ENCODE results near the gene ARID3A. TPM values are rescaled to one million over a fixed set of nuclear protein-coding genes. Genes with fewer than 3 reads are reported as not detected.
A peak's percentile ranks its signal among the peaks of the same experiment; 100 is the strongest.

ARID3A gene
- total RNA-seq, 2 experiments from 2014 or later: 9.9 to 21.6 TPM

DNA sequence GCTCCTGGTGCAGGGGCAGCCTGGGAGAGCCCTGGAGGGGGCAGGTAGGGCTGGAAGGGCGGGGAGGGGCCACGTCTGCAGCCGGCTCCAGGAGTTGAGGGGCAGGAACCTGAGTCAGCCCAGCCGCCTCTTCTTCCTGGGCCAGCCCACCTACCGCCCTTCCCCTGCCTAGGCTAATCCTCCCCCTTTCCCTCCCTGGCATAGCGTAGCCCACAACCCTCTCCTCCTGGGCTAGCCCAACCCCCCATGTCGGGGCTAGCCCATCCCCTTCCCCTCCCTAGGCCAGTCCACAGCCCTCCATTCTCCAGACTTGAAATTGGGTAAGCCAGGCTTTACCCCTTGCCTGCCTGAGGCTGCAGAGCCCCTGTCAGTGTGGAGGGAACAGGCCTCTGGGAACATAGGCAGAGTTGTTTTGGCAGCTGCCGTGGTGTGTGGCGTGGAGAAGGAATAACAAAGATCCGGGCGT lies 37.7 kb downstream of the ARID3A start:
- no peak for DNase-seq (ENCODE audit: low spot score)
- no peaks in the 10 kb centered on the region for H3K4me1 ChIP-seq (ENCODE audit: insufficient read depth, low read length, poor library complexity, severe bottlenecking)
- no TSS peak for BruUV-seq (replicated peaks)
- no peaks in the 10 kb centered on the region for H4K20me1 ChIP-seq (ENCODE audit: insufficient read depth, low read length)
- TF ChIP-seq, protein P1, sequence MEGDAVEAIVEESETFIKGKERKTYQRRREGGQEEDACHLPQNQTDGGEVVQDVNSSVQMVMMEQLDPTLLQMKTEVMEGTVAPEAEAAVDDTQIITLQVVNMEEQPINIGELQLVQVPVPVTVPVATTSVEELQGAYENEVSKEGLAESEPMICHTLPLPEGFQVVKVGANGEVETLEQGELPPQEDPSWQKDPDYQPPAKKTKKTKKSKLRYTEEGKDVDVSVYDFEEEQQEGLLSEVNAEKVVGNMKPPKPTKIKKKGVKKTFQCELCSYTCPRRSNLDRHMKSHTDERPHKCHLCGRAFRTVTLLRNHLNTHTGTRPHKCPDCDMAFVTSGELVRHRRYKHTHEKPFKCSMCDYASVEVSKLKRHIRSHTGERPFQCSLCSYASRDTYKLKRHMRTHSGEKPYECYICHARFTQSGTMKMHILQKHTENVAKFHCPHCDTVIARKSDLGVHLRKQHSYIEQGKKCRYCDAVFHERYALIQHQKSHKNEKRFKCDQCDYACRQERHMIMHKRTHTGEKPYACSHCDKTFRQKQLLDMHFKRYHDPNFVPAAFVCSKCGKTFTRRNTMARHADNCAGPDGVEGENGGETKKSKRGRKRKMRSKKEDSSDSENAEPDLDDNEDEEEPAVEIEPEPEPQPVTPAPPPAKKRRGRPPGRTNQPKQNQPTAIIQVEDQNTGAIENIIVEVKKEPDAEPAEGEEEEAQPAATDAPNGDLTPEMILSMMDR (conservative IDR thresholded peaks at IDR 0.05; ENCODE audit: low read length): no peak
- no peak for TF ChIP-seq EZH2phosphoT487 (IDR thresholded peaks at IDR 0.05; ENCODE audit: borderline replicate concordance, low read depth, low read length)
- ChIA-PET CTCF (ENCODE audit: unreplicated experiment) (no interaction called here), POLR2A (no interaction called here)
- intact Hi-C loops (cut with micrococcal nuclease; ENCODE audit: unreplicated experiment): no loop called here
- H3K4me3 ChIP-seq (ENCODE audit: low read depth, low read length, poor library complexity, severe bottlenecking): no peak overlapping the region
- H3K4me2 ChIP-seq (ENCODE audit: low read length): no peak overlapping the region
- H3K9me2 ChIP-seq (ENCODE audit: insufficient read depth, low read length): no peaks in the 10 kb centered on the region
- no peak overlapping the region for H2AFZ ChIP-seq (ENCODE audit: low read length)
- peaks cover 8% of the 10 kb centered on the region; the same call in 1 of the 2 replicates for H3K36me3 ChIP-seq (ENCODE audit: insufficient read depth, low read length)
- H3K9me3 ChIP-seq (ENCODE audit: low read length): 0 out of 2 replicates have a peak, but pooled peaks cover 4% of the 10 kb centered on the region
- no peaks in the 10 kb centered on the region for H3K79me2 ChIP-seq (ENCODE audit: insufficient read depth, low read depth, low read length)
- no peak overlapping the region for H3K27ac ChIP-seq (ENCODE audit: low read depth, low read length, poor library complexity, severe bottlenecking)

DNA sequence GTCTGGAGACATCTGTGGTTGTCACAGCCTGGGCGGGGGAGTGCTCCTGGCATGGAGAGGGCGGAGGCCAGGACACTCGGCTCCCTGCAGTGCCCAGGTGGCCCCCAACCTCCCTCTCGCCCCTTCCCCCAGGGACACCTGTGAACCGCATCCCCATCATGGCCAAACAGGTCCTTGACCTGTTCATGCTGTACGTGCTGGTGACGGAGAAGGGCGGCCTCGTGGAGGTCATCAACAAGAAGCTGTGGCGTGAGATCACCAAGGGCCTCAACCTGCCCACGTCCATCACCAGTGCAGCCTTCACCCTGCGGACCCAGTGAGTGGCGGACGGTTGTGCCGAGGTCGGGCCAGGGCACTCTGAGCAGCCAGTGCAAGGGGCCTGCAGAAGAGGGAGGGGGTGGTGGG lies 38.3 kb downstream of the ARID3A start:
- CTCF ChIA-PET (ENCODE audit: unreplicated experiment): no interaction called here
- Histone ChIP-seq H3K9me3 (ENCODE audit: low read length) (0 out of 2 replicates have a peak, but pooled peaks cover 4% of the 10 kb centered on the region), H4K20me1 (ENCODE audit: insufficient read depth, low read length) (no peaks in the 10 kb centered on the region), H3K27ac (ENCODE audit: low read depth, low read length, poor library complexity, severe bottlenecking) (no peak overlapping the region), H2AFZ (ENCODE audit: low read length) (no peak overlapping the region), H3K79me2 (ENCODE audit: insufficient read depth, low read depth, low read length) (no peaks in the 10 kb centered on the region), H3K4me3 (ENCODE audit: low read depth, low read length, poor library complexity, severe bottlenecking) (no peak overlapping the region), H3K36me3 (ENCODE audit: insufficient read depth, low read length) (peaks cover 8% of the 10 kb centered on the region; the same call in 1 of the 2 replicates), H3K4me1 (ENCODE audit: insufficient read depth, low read length, poor library complexity, severe bottlenecking) (no peaks in the 10 kb centered on the region), H3K9me2 (ENCODE audit: insufficient read depth, low read length) (no peaks in the 10 kb centered on the region), H3K4me2 (ENCODE audit: low read length) (no peak overlapping the region)
- intact Hi-C loops (cut with micrococcal nuclease; ENCODE audit: unreplicated experiment): no loop called here
- POLR2A ChIA-PET: no interaction called here
- no TSS peak for BruUV-seq (replicated peaks)
- TF ChIP-seq, protein P1 (conservative IDR thresholded peaks at IDR 0.05; ENCODE audit: low read length): no peak
- TF ChIP-seq EZH2phosphoT487 (IDR thresholded peaks at IDR 0.05; ENCODE audit: borderline replicate concordance, low read depth, low read length): no peak
- DNase-seq (ENCODE audit: low spot score): no peak

DNA sequence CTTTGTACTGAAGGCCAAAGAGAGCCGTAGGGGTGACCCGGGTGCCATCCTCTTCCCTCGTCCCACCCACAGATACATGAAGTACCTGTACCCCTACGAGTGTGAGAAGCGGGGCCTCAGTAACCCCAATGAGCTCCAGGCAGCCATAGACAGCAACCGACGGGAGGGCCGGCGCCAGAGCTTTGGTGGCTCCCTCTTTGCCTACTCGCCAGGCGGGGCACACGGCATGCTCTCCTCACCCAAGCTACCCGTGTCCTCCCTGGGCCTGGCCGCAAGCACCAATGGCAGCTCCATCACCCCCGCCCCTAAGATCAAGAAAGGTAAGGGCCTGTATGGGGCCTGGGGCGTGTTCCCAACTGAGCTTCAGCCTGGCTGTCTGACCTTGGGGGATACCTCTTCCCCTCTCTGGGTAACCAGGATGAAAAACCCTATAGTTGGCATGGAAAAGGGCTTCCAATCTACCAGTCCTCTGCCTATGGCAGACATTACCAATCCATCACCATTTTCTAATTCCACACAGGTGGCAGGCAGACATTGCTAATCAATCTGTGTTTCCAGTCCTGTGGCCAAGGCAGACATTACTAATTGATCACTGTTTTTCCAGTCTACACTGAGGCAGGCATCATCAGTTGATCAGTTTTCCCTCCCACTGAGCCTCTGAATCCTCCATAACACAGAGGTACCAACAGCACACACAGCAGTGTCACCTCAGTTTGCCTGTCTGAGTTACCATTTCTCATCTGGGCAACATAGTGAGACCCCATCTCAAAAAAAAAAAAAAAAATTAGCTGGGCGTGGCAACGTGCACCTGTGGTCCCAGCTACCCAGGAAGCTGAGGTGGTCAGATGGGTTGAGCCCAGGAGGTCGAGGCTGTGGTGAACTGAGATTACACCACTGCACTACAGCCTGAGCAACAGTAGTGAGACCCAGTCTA lies 39.2 kb downstream of the ARID3A start:
- no peak for TF ChIP-seq EZH2phosphoT487 (IDR thresholded peaks at IDR 0.05; ENCODE audit: borderline replicate concordance, low read depth, low read length)
- TF ChIP-seq, protein P1 (conservative IDR thresholded peaks at IDR 0.05; ENCODE audit: low read length): no peak
- ChIA-PET POLR2A (interaction anchor here (0.7 kb wide), 1 partner anchor 17 kb away, joined by 6 read pairs; no protein-coding TSS in a partner anchor), CTCF (ENCODE audit: unreplicated experiment) (no interaction called here)
- BruUV-seq (replicated peaks): no TSS peak
- DNase-seq (ENCODE audit: low spot score): peak; percentile 59
- Histone ChIP-seq H3K4me1 (ENCODE audit: insufficient read depth, low read length, poor library complexity, severe bottlenecking) (no peaks in the 10 kb centered on the region), H3K27ac (ENCODE audit: low read depth, low read length, poor library complexity, severe bottlenecking) (no peak overlapping the region), H3K9me2 (ENCODE audit: insufficient read depth, low read length) (no peaks in the 10 kb centered on the region), H2AFZ (ENCODE audit: low read length) (no peak overlapping the region), H3K79me2 (ENCODE audit: insufficient read depth, low read depth, low read length) (no peaks in the 10 kb centered on the region), H3K4me3 (ENCODE audit: low read depth, low read length, poor library complexity, severe bottlenecking) (no peak overlapping the region), H3K4me2 (ENCODE audit: low read length) (no peak overlapping the region), H3K36me3 (ENCODE audit: insufficient read depth, low read length) (peaks cover 8% of the 10 kb centered on the region; the same call in 1 of the 2 replicates), H4K20me1 (ENCODE audit: insufficient read depth, low read length) (no peaks in the 10 kb centered on the region), H3K9me3 (ENCODE audit: low read length) (0 out of 2 replicates have a peak, but pooled peaks cover 4% of the 10 kb centered on the region)
- intact Hi-C loops (cut with micrococcal nuclease; ENCODE audit: unreplicated experiment): no loop called here
